Measurements from ENCODE around the gene PIK3R3. TPM values are rescaled to one million over a fixed set of nuclear protein-coding genes. Genes with fewer than 3 reads are reported as not detected.
A peak's percentile ranks its signal among the peaks of the same experiment; 100 is the strongest.

Gene PIK3R3
- total and polyA plus RNA-seq, 7 experiments from 2014 or later = 0.03 to 3.0 (median 0.39) TPM; not detected in 1

DNA sequence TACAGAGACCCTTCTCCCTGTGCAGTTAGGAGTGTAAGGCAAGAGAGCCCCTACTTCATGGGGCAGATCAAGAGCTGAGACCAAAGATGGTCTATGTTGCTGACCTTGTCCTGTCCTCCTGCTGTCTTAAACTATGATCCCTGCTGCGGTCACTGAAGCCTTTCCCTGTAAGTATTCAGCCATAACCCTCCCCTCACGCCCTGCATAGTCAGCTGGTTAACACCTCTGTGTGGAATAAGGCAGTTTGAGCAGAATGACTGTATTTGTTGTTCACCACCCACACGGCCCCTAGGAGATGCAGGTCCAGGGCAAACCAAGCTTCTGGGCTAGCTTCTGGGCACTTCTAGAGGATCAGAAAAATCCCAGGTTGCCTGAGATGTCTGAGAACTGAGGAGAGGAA lies 42.8 kb upstream of the PIK3R3 start:
- H3K4me3 ChIP-seq (ENCODE audit: low read length) = no peak overlapping the region
- H3K9me3 ChIP-seq (ENCODE audit: control insufficient read depth in 2 of 3, low read length in 3 of 3) = no peaks in the 10 kb centered on the region
- CTCF ChIA-PET = interaction anchor here (10.7 kb wide), 1 partner anchor 139 kb away, joined by 119 read pairs; no protein-coding TSS in a partner anchor
- peaks cover 0 to under 1% (median 0%) of the 10 kb centered on the region in 11 donors for H3K9me3 Mint-ChIP-seq
- no peaks in the 10 kb centered on the region for H3K36me3 Mint-ChIP-seq
- H3K4me1 ChIP-seq (ENCODE audit: control insufficient read depth in 2 of 2, insufficient read depth in 2 of 2, low read length in 2 of 2) = no peaks in the 10 kb centered on the region
- DNase-seq (no peak), ATAC-seq (no peak)
- POLR2A ChIA-PET = no interaction called here
- H3K4me1 Mint-ChIP-seq = no peaks in the 10 kb centered on the region
- peaks cover 0 to 2% (median 0%) of the 10 kb centered on the region in 5 donors for H3K27me3 Mint-ChIP-seq
- H3K27ac Mint-ChIP-seq = no peak overlapping the region
- H3K4me3 Mint-ChIP-seq = no peak overlapping the region
- no peaks in the 10 kb centered on the region for H3K27me3 ChIP-seq (ENCODE audit: control insufficient read depth in 2 of 2, insufficient read depth in 2 of 2, low read length in 2 of 2)
- intact Hi-C loops (cut with micrococcal nuclease) = no loop called here
- no peaks in the 10 kb centered on the region for H3K36me3 ChIP-seq (ENCODE audit: control insufficient read depth in 2 of 3, insufficient read depth in 3 of 3, low read length in 3 of 3)
- no peak overlapping the region for H3K27ac ChIP-seq (ENCODE audit: low read depth, low read length)

DNA sequence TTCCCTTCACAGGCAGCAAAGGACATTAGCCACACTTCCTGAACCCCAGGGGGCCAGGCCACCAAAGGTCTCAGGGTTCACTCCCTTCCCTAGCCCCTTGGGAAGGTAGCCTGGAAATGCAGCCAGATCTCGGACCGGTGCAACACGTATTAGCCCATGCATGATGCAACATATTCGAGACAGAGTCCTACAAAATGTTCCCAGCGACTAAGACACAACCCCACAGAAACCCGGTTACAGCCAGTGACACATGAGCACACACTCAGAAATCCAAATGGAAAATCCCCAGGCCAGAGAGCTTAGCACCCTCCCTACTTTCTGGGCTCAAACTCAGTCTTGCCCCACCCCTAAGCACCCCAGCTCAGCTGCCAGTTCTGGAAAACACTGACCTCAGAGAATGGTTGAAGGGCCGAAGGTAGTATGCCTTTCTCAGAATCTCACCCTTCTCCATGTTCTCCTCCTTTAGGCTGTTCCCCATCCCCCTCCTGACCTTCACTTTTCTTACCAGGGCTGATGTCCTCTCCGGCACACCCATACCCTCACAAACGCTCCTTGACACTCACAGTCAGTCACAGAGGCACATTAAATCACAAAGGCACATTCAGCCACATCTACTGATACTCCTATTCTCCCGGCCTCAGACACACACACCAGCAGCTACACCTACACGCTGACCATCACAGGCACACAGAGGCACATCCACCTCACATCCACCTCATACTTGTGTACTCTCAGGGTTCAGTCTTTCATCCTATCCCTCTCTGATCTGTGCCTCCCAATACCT lies 42.2 kb upstream of the PIK3R3 start, which contains the start of gene TSPAN1:
TSPAN1 (plus strand) TSS at position 640 of the 784 bp plus-strand sequence. CDS start 6,021 bp downstream, outside the sequence.
- no peak for ATAC-seq
- Histone ChIP-seq H3K4me3 (ENCODE audit: low read length) (no peak within 1 kb of the TSS), H3K9me3 (ENCODE audit: control insufficient read depth in 2 of 3, low read length in 3 of 3) (no peaks in the 10 kb centered on the region), H3K27me3 (ENCODE audit: control insufficient read depth in 2 of 2, insufficient read depth in 2 of 2, low read length in 2 of 2) (no peaks in the 10 kb centered on the region), H3K4me1 (ENCODE audit: control insufficient read depth in 2 of 2, insufficient read depth in 2 of 2, low read length in 2 of 2) (no peaks in the 10 kb centered on the region), H3K36me3 (ENCODE audit: control insufficient read depth in 2 of 3, insufficient read depth in 3 of 3, low read length in 3 of 3) (no peaks in the 10 kb centered on the region), H3K27ac (ENCODE audit: low read depth, low read length) (no peak within 1 kb of the TSS)
- ChIA-PET POLR2A (interaction anchor here (0.6 kb wide), 1 partner anchor 348 kb away, joined by 3 read pairs; no protein-coding TSS in a partner anchor), CTCF (interaction anchor here (10.7 kb wide), 1 partner anchor 139 kb away, joined by 119 read pairs; no protein-coding TSS in a partner anchor)
- Mint-ChIP-seq H3K9me3 (peaks cover 0 to 1% (median 0%) of the 10 kb centered on the region in 11 donors), H3K4me3 (no peak within 1 kb of the TSS), H3K27me3 (peaks cover 0 to 4% (median 0%) of the 10 kb centered on the region in 5 donors), H3K36me3 (no peaks in the 10 kb centered on the region), H3K4me1 (no peaks in the 10 kb centered on the region), H3K27ac (no peak within 1 kb of the TSS)
- intact Hi-C loops (cut with micrococcal nuclease) = no loop called here
- peak in 1 of 9 donors; percentile 2 for DNase-seq

DNA sequence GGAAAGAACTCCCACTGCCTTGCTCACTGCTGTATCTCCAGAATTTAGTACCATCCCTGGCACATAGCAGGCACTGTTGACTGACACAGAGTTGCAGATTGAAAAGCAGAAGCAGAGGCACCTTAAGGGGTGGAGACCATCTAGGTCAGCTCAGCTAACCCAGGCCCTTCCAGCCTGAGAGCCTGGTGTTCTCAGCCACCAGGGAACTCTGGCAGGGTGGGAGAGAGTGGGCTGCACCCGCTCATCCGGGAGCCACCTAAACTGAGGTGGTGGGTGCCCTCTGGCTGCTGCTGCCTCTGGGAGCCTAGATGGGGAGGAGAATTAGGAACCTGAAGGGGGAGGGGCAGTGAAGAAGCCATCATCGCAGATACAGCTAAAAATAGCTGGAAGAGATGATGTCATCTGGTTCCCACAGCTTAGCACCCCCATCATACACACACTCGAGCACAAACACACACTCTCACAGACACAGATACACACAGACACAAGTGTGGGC lies 41.0 kb upstream of the PIK3R3 start:
- no peaks in the 10 kb centered on the region for H3K36me3 ChIP-seq (ENCODE audit: control insufficient read depth in 2 of 3, insufficient read depth in 3 of 3, low read length in 3 of 3)
- Mint-ChIP-seq H3K27ac (no peak overlapping the region), H3K27me3 (peaks cover 0 to 17% (median 0%) of the 10 kb centered on the region in 5 donors), H3K4me3 (no peak overlapping the region), H3K9me3 (peaks cover 0 to 1% (median 0%) of the 10 kb centered on the region in 11 donors), H3K36me3 (no peaks in the 10 kb centered on the region), H3K4me1 (peaks cover 0 to 3% (median 0%) of the 10 kb centered on the region in 7 donors)
- ATAC-seq = no peak
- H3K27me3 ChIP-seq (ENCODE audit: control insufficient read depth in 2 of 2, insufficient read depth in 2 of 2, low read length in 2 of 2) = no peaks in the 10 kb centered on the region
- POLR2A ChIA-PET = no interaction called here
- no peak overlapping the region for H3K4me3 ChIP-seq (ENCODE audit: low read length)
- no peaks in the 10 kb centered on the region for H3K9me3 ChIP-seq (ENCODE audit: control insufficient read depth in 2 of 3, low read length in 3 of 3)
- intact Hi-C loops (cut with micrococcal nuclease) = no loop called here
- no peaks in the 10 kb centered on the region for H3K4me1 ChIP-seq (ENCODE audit: control insufficient read depth in 2 of 2, insufficient read depth in 2 of 2, low read length in 2 of 2)
- DNase-seq = no peak
- no peak overlapping the region for H3K27ac ChIP-seq (ENCODE audit: low read depth, low read length)
- CTCF ChIA-PET = no interaction called here

- Histone ChIP-seq H3K36me3 (ENCODE audit: control insufficient read depth in 2 of 3, insufficient read depth in 3 of 3, low read length in 3 of 3) (no peaks in the 10 kb centered on the region), H3K27ac (ENCODE audit: low read depth, low read length) (no peak overlapping the region), H3K4me3 (ENCODE audit: low read length) (no peak overlapping the region), H3K9me3 (ENCODE audit: control insufficient read depth in 2 of 3, low read length in 3 of 3) (no peaks in the 10 kb centered on the region), H3K27me3 (ENCODE audit: control insufficient read depth in 2 of 2, insufficient read depth in 2 of 2, low read length in 2 of 2) (no peaks in the 10 kb centered on the region), H3K4me1 (ENCODE audit: control insufficient read depth in 2 of 2, insufficient read depth in 2 of 2, low read length in 2 of 2) (peaks cover 0 to 4% of the 10 kb centered on the region in 2 donors)
- intact Hi-C loops (cut with micrococcal nuclease) = no loop called here
- CTCF ChIA-PET = interaction anchor here (1.1 kb wide), 1 partner anchor 9 kb away, joined by 5 read pairs; no protein-coding TSS in a partner anchor
- peaks cover 3 to 13% (median 6%) of the 10 kb centered on the region in 7 donors for H3K4me1 Mint-ChIP-seq
- peaks cover 0 to 1% (median 0%) of the 10 kb centered on the region in 11 donors for H3K9me3 Mint-ChIP-seq
- peak overlapping the region in 1 of 9 donors; percentile 74 for H3K27ac Mint-ChIP-seq
- no peak overlapping the region for H3K4me3 Mint-ChIP-seq
- DNase-seq (no peak), ATAC-seq (no peak)
- H3K27me3 Mint-ChIP-seq = peaks cover 0 to 25% (median 4%) of the 10 kb centered on the region in 5 donors
- POLR2A ChIA-PET = interaction anchor here (0.5 kb wide), 1 partner anchor 30 kb away, joined by 3 read pairs; no protein-coding TSS in a partner anchor
- H3K36me3 Mint-ChIP-seq = no peaks in the 10 kb centered on the region
Observed at GRCh38 chr1:46172321-46172720, 39.9 kb upstream of the PIK3R3 start.

DNA sequence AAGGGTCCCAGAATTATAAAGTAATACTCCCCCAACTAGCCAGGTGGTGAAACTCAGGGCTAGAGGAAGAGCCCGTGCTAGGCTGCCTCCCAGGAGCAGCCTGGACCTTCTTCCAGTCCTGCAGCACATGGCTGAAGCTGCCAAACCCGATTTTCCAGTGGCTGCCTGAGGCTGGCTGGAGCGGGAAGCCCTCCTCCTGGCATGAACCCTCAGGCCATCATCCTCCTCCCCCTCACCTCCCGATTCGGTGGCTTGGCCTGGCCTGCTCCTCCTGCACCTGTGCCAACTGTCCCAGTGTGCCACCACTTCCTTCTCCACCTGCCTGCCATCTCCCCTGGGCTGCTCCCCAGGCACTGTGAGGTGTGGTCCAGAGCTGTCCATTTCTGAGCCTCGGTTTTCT lies 39.4 kb upstream of the PIK3R3 start:
- POLR2A ChIA-PET = interaction anchor here (0.5 kb wide), 1 partner anchor 31 kb away, joined by 3 read pairs; no protein-coding TSS in a partner anchor

DNA sequence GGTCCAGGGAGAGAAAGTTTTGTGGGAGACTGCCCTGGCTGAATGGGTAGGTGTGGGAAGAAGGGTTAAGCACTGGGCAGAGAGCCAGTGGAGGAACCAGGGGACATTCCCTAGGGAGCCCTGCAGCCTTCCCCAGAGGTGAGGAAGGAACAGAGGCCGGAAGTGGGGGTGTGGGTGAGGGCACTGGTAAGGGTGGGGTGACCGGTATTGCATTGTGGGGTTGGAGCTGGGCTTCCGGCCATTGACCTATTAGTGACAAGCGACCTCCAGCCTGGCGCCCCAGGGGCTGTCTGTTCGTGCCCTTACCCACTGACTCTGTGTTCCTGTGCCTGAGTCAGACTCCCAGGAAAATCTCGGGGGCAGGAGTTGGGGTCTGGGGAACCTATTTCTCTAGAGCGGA lies 38.9 kb upstream of the PIK3R3 start:
- POLR2A ChIA-PET = no interaction called here
- Mint-ChIP-seq H3K27ac (no peak overlapping the region), H3K4me3 (no peak overlapping the region), H3K27me3 (peaks cover 0 to 25% (median 4%) of the 10 kb centered on the region in 5 donors), H3K36me3 (no peaks in the 10 kb centered on the region), H3K9me3 (peaks cover 0 to 1% (median 0%) of the 10 kb centered on the region in 11 donors), H3K4me1 (peaks cover 6 to 23% (median 15%) of the 10 kb centered on the region in 7 donors)
- DNase-seq = no peak
- no peaks in the 10 kb centered on the region for H3K36me3 ChIP-seq (ENCODE audit: control insufficient read depth in 2 of 3, insufficient read depth in 3 of 3, low read length in 3 of 3)
- no peaks in the 10 kb centered on the region for H3K9me3 ChIP-seq (ENCODE audit: control insufficient read depth in 2 of 3, low read length in 3 of 3)
- H3K27ac ChIP-seq (ENCODE audit: low read depth, low read length) = no peak overlapping the region
- CTCF ChIA-PET = no interaction called here
- no peak overlapping the region for H3K4me3 ChIP-seq (ENCODE audit: low read length)
- intact Hi-C loops (cut with micrococcal nuclease) = no loop called here
- ATAC-seq = no peak
- H3K4me1 ChIP-seq (ENCODE audit: control insufficient read depth in 2 of 2, insufficient read depth in 2 of 2, low read length in 2 of 2) = peaks cover under 1 to 5% of the 10 kb centered on the region in 2 donors
- no peaks in the 10 kb centered on the region for H3K27me3 ChIP-seq (ENCODE audit: control insufficient read depth in 2 of 2, insufficient read depth in 2 of 2, low read length in 2 of 2)

More for the DNA sequence above, 39.4 kb upstream of the PIK3R3 start:
- H3K27me3 Mint-ChIP-seq = peaks cover 0 to 25% (median 4%) of the 10 kb centered on the region in 5 donors
- H3K4me3 ChIP-seq (ENCODE audit: low read length) = no peak overlapping the region
- no peak overlapping the region for H3K27ac ChIP-seq (ENCODE audit: low read depth, low read length)
- H3K27me3 ChIP-seq (ENCODE audit: control insufficient read depth in 2 of 2, insufficient read depth in 2 of 2, low read length in 2 of 2) = no peaks in the 10 kb centered on the region
- H3K4me3 Mint-ChIP-seq = no peak overlapping the region
- no peaks in the 10 kb centered on the region for H3K36me3 Mint-ChIP-seq
- H3K4me1 Mint-ChIP-seq = peaks cover 6 to 17% (median 10%) of the 10 kb centered on the region in 7 donors
- CTCF ChIA-PET = interaction anchor here (1.1 kb wide), 1 partner anchor 9 kb away, joined by 5 read pairs; no protein-coding TSS in a partner anchor
- no peaks in the 10 kb centered on the region for H3K36me3 ChIP-seq (ENCODE audit: control insufficient read depth in 2 of 3, insufficient read depth in 3 of 3, low read length in 3 of 3)
- intact Hi-C loops (cut with micrococcal nuclease) = no loop called here
- ATAC-seq (no peak), DNase-seq (no peak)
- peaks cover 0 to 5% of the 10 kb centered on the region in 2 donors for H3K4me1 ChIP-seq (ENCODE audit: control insufficient read depth in 2 of 2, insufficient read depth in 2 of 2, low read length in 2 of 2)
- peaks cover 0 to 1% (median 0%) of the 10 kb centered on the region in 11 donors for H3K9me3 Mint-ChIP-seq
- H3K9me3 ChIP-seq (ENCODE audit: control insufficient read depth in 2 of 3, low read length in 3 of 3) = no peaks in the 10 kb centered on the region
- H3K27ac Mint-ChIP-seq = peak overlapping the region in 1 of 9 donors; percentile 74
